Right lobe of liver (tissue), 4 donors: ENCODE measurements around the gene AKAP8L.

Experiments
- CTCF ChIP-seq, 4 donors: fragments of 200-600 bp in 3 of 4; fragments of 450-650 bp in 1 of 4; IDR thresholded peaks; one replicate each; pipeline versions ENCODE4 v1.5.1 to v1.8.0; 2016 to 2022; ENCODE audit warnings: antibody characterized with exemption in 4 of 4, mild to moderate bottlenecking in 2 of 4
- POLR2A ChIP-seq: fragments of 450-650 bp; IDR thresholded peaks from one replicate; pipeline ENCODE4 v1.6.1; 2017; ENCODE audit warnings: antibody characterized with exemption, mild to moderate bottlenecking
- donor health status: DM: no; HTN: no; CAD: no.
- donor health status: DM: no; HTN: no; CAD: no.
- donor health status: DM: no; HTN: yes; CAD: no.

DNA sequence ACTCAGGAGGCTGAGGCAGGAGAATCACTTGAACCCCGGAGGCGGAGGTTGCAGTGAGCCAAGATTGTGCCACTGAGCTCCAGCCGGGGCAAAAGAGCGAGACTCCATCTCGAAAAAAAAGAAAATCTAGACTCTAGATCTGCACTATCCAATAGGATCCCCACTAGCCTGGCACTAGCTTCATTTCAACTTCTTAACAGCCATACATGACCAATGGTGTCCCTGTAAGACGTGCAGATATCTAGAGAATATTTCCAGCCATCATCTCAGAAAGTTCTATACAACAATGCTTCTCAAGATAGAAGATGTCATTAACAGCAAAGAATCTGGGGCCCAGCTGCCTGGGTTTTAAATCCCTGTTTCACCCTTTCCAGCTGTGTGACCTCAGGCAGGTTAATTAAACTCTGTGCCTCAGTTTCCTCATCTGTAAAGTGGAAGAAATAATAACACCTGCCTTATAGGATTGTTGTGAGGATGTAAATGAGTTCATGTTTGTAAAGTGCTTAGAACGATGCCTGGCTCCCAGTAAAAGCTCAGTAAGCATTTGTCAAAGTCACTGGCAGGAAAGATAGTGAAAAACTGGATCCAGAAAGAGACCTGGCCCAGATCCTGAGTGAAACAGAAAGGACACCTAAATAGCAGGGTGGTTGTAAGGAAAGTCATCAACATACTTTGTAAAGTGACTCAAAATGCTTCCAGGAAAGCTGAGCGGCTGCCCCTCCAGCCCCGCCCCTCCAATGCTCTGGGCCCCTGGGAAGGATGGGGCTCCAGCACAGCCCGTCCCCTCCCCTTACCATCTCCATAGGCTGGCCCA is 17.4 kb upstream of the AKAP8L start:
- TF ChIP-seq POLR2A: no peak
- no peak for TF ChIP-seq CTCF (IDR thresholded peaks at IDR 0.05)
